Neural progenitor cell (in vitro differentiated cells): ENCODE results near the gene ATP6V1B1. TPM values are rescaled to one million over a fixed set of nuclear protein-coding genes. Genes with fewer than 3 reads are reported as not detected.

Experiments used
- DNase-seq: peaks from one replicate; pipeline ENCODE4 v3.0.0-alpha.2; 2016; ENCODE audit warnings: low spot score
- H2AFZ ChIP-seq: fragments of 200-600 bp; sonication (generic); replicated peaks from 2 replicates; pipeline ENCODE4 v1.6.1; 2016; ENCODE audit warnings: antibody characterized with exemption
- H3F3A ChIP-seq: fragments of 200-600 bp; sonication (generic); 2 replicates; pipeline ENCODE4 v1.6.1; 2016; ENCODE audit warnings: antibody characterized with exemption, low read depth
- H3K27ac ChIP-seq: fragments of 200-600 bp; sonication (generic); 2 replicates; pipeline ENCODE4 v1.5.1; 2016; ENCODE audit warnings: mild to moderate bottlenecking
- H3K27me3 ChIP-seq: fragments of 200-600 bp; sonication (generic); 2 replicates; pipeline ENCODE4 v1.6.1; 2016; ENCODE audit warnings: mild to moderate bottlenecking, moderate library complexity
- H3K36me3 ChIP-seq: fragments of 200-600 bp; sonication (generic); 2 replicates; pipeline ENCODE4 v1.5.1; 2016
- H3K4me1 ChIP-seq: fragments of 200-600 bp; sonication (generic); 2 replicates; pipeline ENCODE4 v1.6.1; 2016; ENCODE audit warnings: mixed run types
- H3K4me2 ChIP-seq: fragments of 200-600 bp; sonication (generic); 2 replicates; pipeline ENCODE4 v1.6.1; 2016
- H3K4me3 ChIP-seq: fragments of 200-600 bp; sonication (generic); 2 replicates; pipeline ENCODE4 v1.5.1; 2016
- H3K79me2 ChIP-seq: fragments of 200-600 bp; sonication (generic); 2 replicates; pipeline ENCODE4 v1.6.1; 2016; ENCODE audit warnings: low read depth
- H3K9ac ChIP-seq: fragments of 200-600 bp; sonication (generic); 2 replicates; pipeline ENCODE4 v1.6.1; 2016
- H3K9me3 ChIP-seq: fragments of 200-600 bp; sonication (generic); 2 replicates; pipeline ENCODE4 v1.5.1; 2016; ENCODE audit warnings: low read depth
- H4K20me1 ChIP-seq: fragments of 200-600 bp; sonication (generic); 2 replicates; pipeline ENCODE4 v1.6.1; 2016; ENCODE audit warnings: low read depth
- H3K27ac Mint-ChIP-seq: 3 replicates; pipeline ENCODE4 v1.8.0; 2021; ENCODE audit warnings: mixed read lengths
- H3K27me3 Mint-ChIP-seq: 2 replicates; pipeline ENCODE4 v1.8.0; 2022; ENCODE audit warnings: low read depth, mild to moderate bottlenecking, inconsistent platforms, moderate library complexity, mixed read lengths; ENCODE audit not compliant: insufficient read depth
- H3K36me3 Mint-ChIP-seq: 3 replicates; pipeline ENCODE4 v1.8.0; 2021; ENCODE audit warnings: mixed read lengths
- H3K4me1 Mint-ChIP-seq: 3 replicates; pipeline ENCODE4 v1.8.0; 2021; ENCODE audit warnings: mixed read lengths
- H3K4me3 Mint-ChIP-seq: 3 replicates; pipeline ENCODE4 v1.8.0; 2021; ENCODE audit warnings: mild to moderate bottlenecking, moderate library complexity, mixed read lengths
- H3K9me3 Mint-ChIP-seq: 3 replicates; pipeline ENCODE4 v1.8.0; 2020; ENCODE audit warnings: mixed read lengths
- EZH2 ChIP-seq: fragments of 200-600 bp; sonication (generic); IDR thresholded peaks from 2 replicates; pipeline ENCODE4 v1.6.1; 2017; ENCODE audit warnings: antibody characterized with exemption, mild to moderate bottlenecking, moderate library complexity
- EZH2phosphoT487 ChIP-seq: fragments of 200-600 bp; sonication (generic); IDR thresholded peaks from 2 replicates; pipeline ENCODE4 v1.6.1; 2017; ENCODE audit warnings: antibody characterized with exemption
- total RNA-seq: library from RNA; depleted of rRNA; stranded (reverse); fragments of >200 nt; gene quantifications from 2 replicates; pipeline ENCODE4 v1.2.3, GENCODE V29; 2015; ENCODE audit warnings: low replicate concordance
- TF ChIP-seq, protein P1 (sequence below): fragments of 200-600 bp; sonication (generic); IDR thresholded peaks from 2 replicates; pipeline ENCODE4 v1.5.1; 2017; ENCODE audit warnings: antibody characterized with exemption, mild to moderate bottlenecking

ATP6V1B1 gene
- total RNA-seq, 1 donor from 2014 or later: 1.1 TPM

DNA sequence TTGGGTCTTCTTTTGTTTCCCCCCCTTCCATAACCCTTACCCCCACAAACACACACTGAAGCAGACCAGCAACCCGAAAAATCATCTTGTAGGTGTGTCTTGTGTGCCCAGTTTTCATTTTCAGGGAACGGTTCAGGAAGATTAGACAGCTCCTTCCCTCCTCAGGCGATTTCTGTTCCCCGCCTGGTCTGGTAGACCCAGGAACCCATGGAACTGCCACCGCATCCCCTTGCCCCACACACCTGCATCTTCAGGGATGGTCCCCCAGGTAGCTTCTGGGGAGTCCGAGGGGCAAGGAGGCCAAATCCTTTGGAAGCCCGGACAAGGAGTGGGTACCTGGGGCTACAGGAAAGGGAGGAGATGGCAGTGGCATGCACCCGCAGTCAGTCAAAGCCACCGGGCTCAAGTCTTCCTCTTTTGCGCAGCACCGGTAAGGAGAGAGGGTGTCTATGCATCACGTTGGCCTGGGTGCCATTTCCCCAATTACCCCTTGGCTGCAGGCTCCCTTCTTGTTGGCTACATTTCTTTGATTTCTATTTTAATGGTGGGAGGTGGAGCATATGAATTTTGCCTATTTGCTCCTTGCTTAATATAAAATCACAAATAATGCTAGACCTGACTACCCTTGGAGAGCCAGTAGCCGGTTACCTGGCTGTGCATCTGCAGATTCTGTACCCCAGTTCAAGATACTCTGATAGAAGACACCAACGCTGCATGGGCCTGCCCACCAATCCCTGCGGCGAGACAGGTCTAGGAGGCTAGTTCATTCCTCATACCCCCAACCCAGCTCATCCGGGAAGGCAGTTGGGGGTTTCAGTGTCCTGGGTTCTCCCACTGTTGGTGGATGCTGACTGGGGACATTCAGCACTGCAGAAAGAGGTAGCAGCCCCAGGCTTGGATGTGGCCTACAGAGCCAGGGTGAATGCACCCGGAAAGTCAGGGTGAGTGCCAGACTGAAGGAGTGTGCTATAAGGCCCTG lies 30.0 kb upstream of the ATP6V1B1 start:
- Histone ChIP-seq H4K20me1 (peaks cover 75% of the 10 kb centered on the region), H3K27ac (no peak overlapping the region)
- no peak for DNase-seq

GRCh38 chr2:70906439-70907005 lies 29.2 kb upstream of the ATP6V1B1 start:
- Mint-ChIP-seq H3K36me3 (no peaks in the 10 kb centered on the region), H3K4me1 (peaks cover 17% of the 10 kb centered on the region), H3K27me3 (peaks cover 69% of the 10 kb centered on the region), H3K9me3 (no peaks in the 10 kb centered on the region), H3K4me3 (peak overlapping the region; percentile 74), H3K27ac (no peak overlapping the region)
- H3K27ac ChIP-seq: no peak overlapping the region
- H3K27me3 ChIP-seq: peaks cover 100% of the 10 kb centered on the region
- peak; percentile 37 for DNase-seq
- no peak overlapping the region for H3K9ac ChIP-seq
- TF ChIP-seq EZH2phosphoT487 (no peak), EZH2 (no peak)
- TF ChIP-seq, protein P1, sequence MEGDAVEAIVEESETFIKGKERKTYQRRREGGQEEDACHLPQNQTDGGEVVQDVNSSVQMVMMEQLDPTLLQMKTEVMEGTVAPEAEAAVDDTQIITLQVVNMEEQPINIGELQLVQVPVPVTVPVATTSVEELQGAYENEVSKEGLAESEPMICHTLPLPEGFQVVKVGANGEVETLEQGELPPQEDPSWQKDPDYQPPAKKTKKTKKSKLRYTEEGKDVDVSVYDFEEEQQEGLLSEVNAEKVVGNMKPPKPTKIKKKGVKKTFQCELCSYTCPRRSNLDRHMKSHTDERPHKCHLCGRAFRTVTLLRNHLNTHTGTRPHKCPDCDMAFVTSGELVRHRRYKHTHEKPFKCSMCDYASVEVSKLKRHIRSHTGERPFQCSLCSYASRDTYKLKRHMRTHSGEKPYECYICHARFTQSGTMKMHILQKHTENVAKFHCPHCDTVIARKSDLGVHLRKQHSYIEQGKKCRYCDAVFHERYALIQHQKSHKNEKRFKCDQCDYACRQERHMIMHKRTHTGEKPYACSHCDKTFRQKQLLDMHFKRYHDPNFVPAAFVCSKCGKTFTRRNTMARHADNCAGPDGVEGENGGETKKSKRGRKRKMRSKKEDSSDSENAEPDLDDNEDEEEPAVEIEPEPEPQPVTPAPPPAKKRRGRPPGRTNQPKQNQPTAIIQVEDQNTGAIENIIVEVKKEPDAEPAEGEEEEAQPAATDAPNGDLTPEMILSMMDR: no peak
- no peaks in the 10 kb centered on the region for H3K36me3 ChIP-seq
- peaks cover 9% of the 10 kb centered on the region for H3K4me1 ChIP-seq
- no peak overlapping the region for H3K4me3 ChIP-seq
- no peaks in the 10 kb centered on the region for H3K9me3 ChIP-seq
- no peak overlapping the region for H2AFZ ChIP-seq
- no peak overlapping the region for H3K4me2 ChIP-seq
- H3F3A ChIP-seq: peaks cover 11% of the 10 kb centered on the region
- H3K79me2 ChIP-seq: no peaks in the 10 kb centered on the region
- peaks cover 73% of the 10 kb centered on the region for H4K20me1 ChIP-seq

More for the DNA sequence above, 30.0 kb upstream of the ATP6V1B1 start:
- H3K4me1 Mint-ChIP-seq: peaks cover 22% of the 10 kb centered on the region
- Histone ChIP-seq H3K27me3 (peaks cover 100% of the 10 kb centered on the region), H3K79me2 (no peaks in the 10 kb centered on the region), H3K9ac (no peak overlapping the region), H3K4me1 (peaks cover 17% of the 10 kb centered on the region), H2AFZ (no peak overlapping the region), H3K4me3 (no peak overlapping the region), H3K36me3 (no peaks in the 10 kb centered on the region), H3K4me2 (no peak overlapping the region), H3F3A (peaks cover 9% of the 10 kb centered on the region), H3K9me3 (no peaks in the 10 kb centered on the region)
- H3K27ac Mint-ChIP-seq: no peak overlapping the region
- TF ChIP-seq, protein P1: no peak
- TF ChIP-seq EZH2phosphoT487: peak; percentile 7
- TF ChIP-seq EZH2: peak; percentile 76
- no peaks in the 10 kb centered on the region for H3K36me3 Mint-ChIP-seq
- H3K27me3 Mint-ChIP-seq: peaks cover 72% of the 10 kb centered on the region
- no peaks in the 10 kb centered on the region for H3K9me3 Mint-ChIP-seq
- no peak overlapping the region for H3K4me3 Mint-ChIP-seq

DNA sequence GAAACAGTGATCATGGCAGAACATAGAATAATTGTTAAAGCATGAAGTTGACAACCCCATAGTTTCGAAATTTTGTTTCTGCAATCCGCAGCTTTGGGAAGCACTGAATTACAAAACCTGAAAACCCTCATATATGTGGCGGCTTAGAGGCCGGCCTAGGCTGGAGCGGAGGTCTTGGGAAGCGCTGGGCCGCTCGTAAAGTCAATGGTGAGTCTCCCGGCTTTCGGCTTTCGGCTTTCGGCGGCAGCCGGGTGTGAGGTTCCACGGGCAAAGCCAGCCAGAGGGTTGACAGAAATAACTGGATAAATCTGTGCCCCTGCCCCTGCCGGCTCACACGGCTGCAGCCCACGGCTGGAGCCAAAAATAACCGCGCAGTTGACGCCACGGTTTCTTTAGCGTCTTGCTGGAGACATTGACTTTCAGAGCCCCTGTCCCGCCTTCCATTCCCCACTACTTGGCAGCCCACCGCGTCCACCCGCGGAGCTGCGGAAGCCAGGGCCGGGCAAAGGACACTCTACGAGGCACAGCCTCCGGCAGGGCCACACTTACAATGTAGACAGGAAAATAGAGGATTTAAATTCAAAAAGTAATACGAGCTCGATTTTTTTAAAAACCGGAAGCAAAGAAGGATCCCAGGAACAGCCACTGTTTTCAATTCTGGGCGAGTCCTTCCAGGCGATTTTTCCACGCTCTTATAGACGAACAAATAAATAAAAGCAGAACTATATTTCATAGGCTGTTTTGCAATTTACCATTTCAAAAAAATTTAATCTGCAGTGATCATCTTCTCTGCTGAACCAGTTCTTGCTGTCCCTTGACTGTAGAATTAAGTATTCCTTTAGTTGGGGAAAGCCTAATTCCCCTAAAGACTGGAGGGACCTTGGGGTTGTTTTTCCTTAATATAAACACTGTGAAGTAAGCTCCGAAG lies 28.3 kb upstream of the ATP6V1B1 start:
- peak; percentile 72 for DNase-seq
- Mint-ChIP-seq H3K36me3 (no peaks in the 10 kb centered on the region), H3K9me3 (no peaks in the 10 kb centered on the region), H3K4me1 (peaks cover 12% of the 10 kb centered on the region), H3K27ac (no peak overlapping the region), H3K27me3 (peaks cover 65% of the 10 kb centered on the region), H3K4me3 (peak overlapping the region; percentile 74)
- Histone ChIP-seq H3K4me3 (no peak overlapping the region), H2AFZ (no peak overlapping the region), H3K27me3 (peaks cover 100% of the 10 kb centered on the region), H3K9me3 (no peaks in the 10 kb centered on the region), H3K4me1 (peaks cover 9% of the 10 kb centered on the region), H3K4me2 (no peak overlapping the region), H3K27ac (no peak overlapping the region), H3K79me2 (no peaks in the 10 kb centered on the region), H3K36me3 (no peaks in the 10 kb centered on the region), H3F3A (peaks cover 6% of the 10 kb centered on the region), H4K20me1 (peaks cover 66% of the 10 kb centered on the region), H3K9ac (no peak overlapping the region)
- TF ChIP-seq EZH2 (peak; percentile 100), EZH2phosphoT487 (peak; percentile 100)
- TF ChIP-seq, protein P1: no peak
